ENCODE measurements around the gene NEIL1.
"Not testable (repeated sequence)": the region's sequence is repeated elsewhere in the genome, so short reads cannot be mapped to it uniquely, and the experiment has no call there.

Gene NEIL1

GRCh38 chr15:75346796-75347221, at the start of gene NEIL1:
Gene NEIL1, plus strand, starts transcription at chr15:75347039. Its CDS starts 1,867 bp downstream, at chr15:75348906.
- no peak for DNase-seq

GRCh38 chr15:75298541-75299310, 48.1 kb upstream of the NEIL1 start:
- not testable (repeated sequence) for DNase-seq

GRCh38 chr15:75299311-75299688, 47.5 kb upstream of the NEIL1 start:
- not testable (repeated sequence) for DNase-seq

- DNase-seq, result not testable (repeated sequence)
These were observed 46.8 kb upstream of the NEIL1 start for GRCh38 chr15:75300026-75300425.

GRCh38 chr15:75302318-75302717, 44.5 kb upstream of the NEIL1 start:
- DNase-seq, result no peak

GRCh38 chr15:75302753-75303152, 44.1 kb upstream of the NEIL1 start:
- DNase-seq, result not testable (repeated sequence)

- no peak for DNase-seq
These were observed 40.7 kb upstream of the NEIL1 start for GRCh38 chr15:75306188-75306587.

- DNase-seq, result no peak
These were observed 39.0 kb upstream of the NEIL1 start for GRCh38 chr15:75307778-75308390.

GRCh38 chr15:75309711-75310110, 37.1 kb upstream of the NEIL1 start:
- DNase-seq, result no peak

GRCh38 chr15:75312548-75312947, 34.3 kb upstream of the NEIL1 start:
- not testable (repeated sequence) for DNase-seq

GRCh38 chr15:75313116-75313845, 33.6 kb upstream of the NEIL1 start:
- no peak for DNase-seq

GRCh38 chr15:75314552-75315290, 32.1 kb upstream of the NEIL1 start:
- DNase-seq, result no peak

GRCh38 chr15:75319231-75319897, 27.5 kb upstream of the NEIL1 start:
- DNase-seq, result not testable (repeated sequence)

GRCh38 chr15:75321711-75322110, 25.1 kb upstream of the NEIL1 start:
- DNase-seq, result no peak

- DNase-seq, result no peak
These were observed 20.9 kb upstream of the NEIL1 start for GRCh38 chr15:75325922-75326321.

- DNase-seq, result no peak
These were observed 19.8 kb upstream of the NEIL1 start for GRCh38 chr15:75327005-75327404.

GRCh38 chr15:75327491-75327890, 19.3 kb upstream of the NEIL1 start:
- DNase-seq, result no peak

GRCh38 chr15:75328493-75329314, 18.1 kb upstream of the NEIL1 start:
- DNase-seq, result no peak

GRCh38 chr15:75329571-75329970, 17.3 kb upstream of the NEIL1 start:
- no peak for DNase-seq

GRCh38 chr15:75332093-75332492, 14.7 kb upstream of the NEIL1 start:
- DNase-seq, result not testable (repeated sequence)

GRCh38 chr15:75333654-75334419, 13.0 kb upstream of the NEIL1 start:
- not testable (repeated sequence) for DNase-seq
